ENCODE data around the gene RHEB.

DNA sequence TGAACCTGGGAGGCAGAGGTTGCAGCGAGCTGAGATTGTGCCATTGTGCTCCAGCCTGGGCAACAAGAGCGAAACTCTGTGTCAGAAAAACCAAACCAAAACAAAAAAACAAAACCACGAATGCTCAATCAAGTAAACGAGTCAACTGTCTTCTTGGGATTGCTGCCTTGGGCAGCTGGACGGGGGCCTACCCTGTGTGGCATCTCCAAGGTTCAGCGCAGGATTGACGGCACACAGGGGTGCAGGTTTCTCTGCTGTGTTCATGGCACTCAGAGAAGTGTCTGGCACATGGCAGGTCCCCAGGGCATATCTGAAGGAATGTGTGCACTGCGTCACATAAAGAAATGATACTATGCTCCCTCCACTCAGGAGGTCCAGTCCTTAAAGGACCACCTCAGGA is 54.5 kb downstream of the RHEB start:
- TF ChIP-seq, protein P1, sequence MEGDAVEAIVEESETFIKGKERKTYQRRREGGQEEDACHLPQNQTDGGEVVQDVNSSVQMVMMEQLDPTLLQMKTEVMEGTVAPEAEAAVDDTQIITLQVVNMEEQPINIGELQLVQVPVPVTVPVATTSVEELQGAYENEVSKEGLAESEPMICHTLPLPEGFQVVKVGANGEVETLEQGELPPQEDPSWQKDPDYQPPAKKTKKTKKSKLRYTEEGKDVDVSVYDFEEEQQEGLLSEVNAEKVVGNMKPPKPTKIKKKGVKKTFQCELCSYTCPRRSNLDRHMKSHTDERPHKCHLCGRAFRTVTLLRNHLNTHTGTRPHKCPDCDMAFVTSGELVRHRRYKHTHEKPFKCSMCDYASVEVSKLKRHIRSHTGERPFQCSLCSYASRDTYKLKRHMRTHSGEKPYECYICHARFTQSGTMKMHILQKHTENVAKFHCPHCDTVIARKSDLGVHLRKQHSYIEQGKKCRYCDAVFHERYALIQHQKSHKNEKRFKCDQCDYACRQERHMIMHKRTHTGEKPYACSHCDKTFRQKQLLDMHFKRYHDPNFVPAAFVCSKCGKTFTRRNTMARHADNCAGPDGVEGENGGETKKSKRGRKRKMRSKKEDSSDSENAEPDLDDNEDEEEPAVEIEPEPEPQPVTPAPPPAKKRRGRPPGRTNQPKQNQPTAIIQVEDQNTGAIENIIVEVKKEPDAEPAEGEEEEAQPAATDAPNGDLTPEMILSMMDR (IDR thresholded peaks at IDR 0.05; ENCODE audit: low read depth, low read length), result no peak
- TF ChIP-seq EZH2phosphoT487 (IDR thresholded peaks at IDR 0.05; ENCODE audit: low read depth), result no peak
